Anterior cingulate cortex (tissue), 58 donors: ENCODE data around the gene MYOM1.
"Not testable (repeated sequence)": the region's sequence is repeated elsewhere in the genome, so short reads cannot be mapped to it uniquely, and the experiment has no call there.

Source experiments
- DNase-seq, 58 donors: peaks; one replicate each; lab custom pipeline; 2025; lab: John Stamatoyannopoulos, UW

The MYOM1 gene

GRCh38 chr18:3062798-3063680 is 156.7 kb downstream of the MYOM1 start:
- DNase-seq: peak in 50 of 58 donors; percentile 3 to 80 (median 37)

- no peak for DNase-seq
Measured at GRCh38 chr18:3061581-3062312, 158.0 kb downstream of the MYOM1 start.

GRCh38 chr18:3060667-3061580 is 158.8 kb downstream of the MYOM1 start:
- DNase-seq: no peak

GRCh38 chr18:3059272-3059671 is 160.5 kb downstream of the MYOM1 start:
- no peak for DNase-seq

GRCh38 chr18:3058328-3059191 is 161.2 kb downstream of the MYOM1 start:
- DNase-seq: no peak

- no peak for DNase-seq
Measured at GRCh38 chr18:3057526-3057925, 162.2 kb downstream of the MYOM1 start.

- no peak for DNase-seq
Measured at GRCh38 chr18:3056311-3056710, 163.5 kb downstream of the MYOM1 start.

GRCh38 chr18:3055816-3056215 is 164.0 kb downstream of the MYOM1 start:
- DNase-seq: no peak

GRCh38 chr18:3055186-3055728 is 164.5 kb downstream of the MYOM1 start:
- no peak for DNase-seq

- no peak for DNase-seq
Measured at GRCh38 chr18:3054780-3055179, 165.0 kb downstream of the MYOM1 start.

GRCh38 chr18:3054214-3054613 is 165.6 kb downstream of the MYOM1 start:
- no peak for DNase-seq

GRCh38 chr18:3053081-3053480 is 166.7 kb downstream of the MYOM1 start:
- DNase-seq: no peak

- DNase-seq: no peak
Measured at GRCh38 chr18:3052411-3052758, 167.4 kb downstream of the MYOM1 start.

GRCh38 chr18:3051718-3052410 is 167.9 kb downstream of the MYOM1 start:
- no peak for DNase-seq

- DNase-seq: not testable (repeated sequence)
Measured at GRCh38 chr18:3049897-3050454, 169.8 kb downstream of the MYOM1 start.

- DNase-seq: no peak
Measured at GRCh38 chr18:3048820-3049349, 170.9 kb downstream of the MYOM1 start.

- DNase-seq: peak in 9 of 58 donors; percentile 4 to 44 (median 11)
Measured at GRCh38 chr18:3048121-3048520, 171.6 kb downstream of the MYOM1 start.

GRCh38 chr18:3046216-3046808 is 173.5 kb downstream of the MYOM1 start:
- no peak for DNase-seq
